WERI-Rb-1 (cell line): ENCODE data around the gene ADAMTSL2.

Experiments used
- DNase-seq: peaks from one replicate; pipeline ENCODE4 v3.0.0-alpha.2; 2020
- H3K27ac ChIP-seq: fragments of 250-450 bp; sonication (Bioruptor Pico); 2 replicates; pipeline ENCODE4 v1.5.1; 2020; ENCODE audit warnings: mild to moderate bottlenecking, moderate library complexity
- H3K27me3 ChIP-seq: fragments of 250-450 bp; sonication (Bioruptor Pico); 2 replicates; pipeline ENCODE4 v1.5.1; 2021; ENCODE audit warnings: mild to moderate bottlenecking, low read depth, moderate library complexity; ENCODE audit not compliant: insufficient read depth, severe bottlenecking
- H3K36me3 ChIP-seq: fragments of 250-450 bp; sonication (Bioruptor Pico); 2 replicates; pipeline ENCODE4 v1.5.1; 2020; ENCODE audit warnings: mild to moderate bottlenecking, moderate library complexity
- H3K4me3 ChIP-seq: 2 replicates; pipeline ENCODE4 v1.5.1; 2011; ENCODE audit warnings: low read depth, mild to moderate bottlenecking, control low read depth, low read length
- H3K9me3 ChIP-seq: fragments of 250-450 bp; sonication (Bioruptor Pico); 2 replicates; pipeline ENCODE4 v1.5.1; 2021; ENCODE audit warnings: mild to moderate bottlenecking, moderate library complexity; ENCODE audit not compliant: severe bottlenecking
- TF ChIP-seq, protein P1 (sequence below): IDR thresholded peaks from 2 replicates; pipeline ENCODE4 v1.5.1; 2011; ENCODE audit warnings: low read depth, mild to moderate bottlenecking, control low read depth, inconsistent platforms, low read length

ADAMTSL2 gene

DNA sequence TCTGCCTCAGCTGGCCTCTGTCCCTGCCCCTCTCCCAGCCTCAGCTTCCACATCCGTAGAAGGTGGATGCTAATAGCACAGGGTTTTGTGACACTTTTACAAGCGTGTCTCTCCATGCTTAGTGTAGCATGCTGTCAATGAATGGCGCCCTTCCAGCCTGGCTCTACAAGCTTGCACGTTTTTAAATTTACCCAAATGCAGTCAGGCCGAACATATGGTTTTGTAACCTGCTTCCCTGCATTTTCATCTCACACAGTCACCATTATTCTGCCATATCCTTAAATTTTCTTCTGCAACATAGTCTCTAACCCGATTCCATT, 45.9 kb downstream of the ADAMTSL2 start:
- no peak overlapping the region for H3K27ac ChIP-seq
- TF ChIP-seq, protein P1, sequence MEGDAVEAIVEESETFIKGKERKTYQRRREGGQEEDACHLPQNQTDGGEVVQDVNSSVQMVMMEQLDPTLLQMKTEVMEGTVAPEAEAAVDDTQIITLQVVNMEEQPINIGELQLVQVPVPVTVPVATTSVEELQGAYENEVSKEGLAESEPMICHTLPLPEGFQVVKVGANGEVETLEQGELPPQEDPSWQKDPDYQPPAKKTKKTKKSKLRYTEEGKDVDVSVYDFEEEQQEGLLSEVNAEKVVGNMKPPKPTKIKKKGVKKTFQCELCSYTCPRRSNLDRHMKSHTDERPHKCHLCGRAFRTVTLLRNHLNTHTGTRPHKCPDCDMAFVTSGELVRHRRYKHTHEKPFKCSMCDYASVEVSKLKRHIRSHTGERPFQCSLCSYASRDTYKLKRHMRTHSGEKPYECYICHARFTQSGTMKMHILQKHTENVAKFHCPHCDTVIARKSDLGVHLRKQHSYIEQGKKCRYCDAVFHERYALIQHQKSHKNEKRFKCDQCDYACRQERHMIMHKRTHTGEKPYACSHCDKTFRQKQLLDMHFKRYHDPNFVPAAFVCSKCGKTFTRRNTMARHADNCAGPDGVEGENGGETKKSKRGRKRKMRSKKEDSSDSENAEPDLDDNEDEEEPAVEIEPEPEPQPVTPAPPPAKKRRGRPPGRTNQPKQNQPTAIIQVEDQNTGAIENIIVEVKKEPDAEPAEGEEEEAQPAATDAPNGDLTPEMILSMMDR, result no peak
- no peak for DNase-seq
- H3K9me3 ChIP-seq, result no peaks in the 10 kb centered on the region
- no peaks in the 10 kb centered on the region for H3K36me3 ChIP-seq
- H3K4me3 ChIP-seq, result no peak overlapping the region
- no peaks in the 10 kb centered on the region for H3K27me3 ChIP-seq

DNA sequence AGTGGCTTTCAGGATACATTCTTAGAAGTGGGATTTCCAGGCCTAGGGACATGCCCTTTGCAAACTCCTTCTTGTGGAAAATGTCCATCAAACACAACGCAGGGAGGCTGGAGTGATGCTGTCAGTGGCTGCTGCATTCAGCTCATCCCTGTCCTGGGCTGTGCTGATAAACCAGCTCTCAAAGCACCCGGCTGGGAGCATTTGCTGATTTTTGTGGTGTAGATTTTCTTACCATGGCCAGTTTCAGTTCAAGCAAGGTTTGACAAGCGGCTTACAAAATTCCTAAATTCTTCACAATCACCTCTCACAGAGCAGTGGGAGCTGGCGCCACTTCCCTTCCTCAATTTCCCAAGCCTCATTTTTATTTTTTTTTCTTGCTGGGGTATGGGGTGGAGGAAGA, 46.5 kb downstream of the ADAMTSL2 start:
- no peak overlapping the region for H3K27ac ChIP-seq
- H3K9me3 ChIP-seq, result no peaks in the 10 kb centered on the region
- H3K36me3 ChIP-seq, result no peaks in the 10 kb centered on the region
- H3K27me3 ChIP-seq, result no peaks in the 10 kb centered on the region
- TF ChIP-seq, protein P1, result no peak
- H3K4me3 ChIP-seq, result no peak overlapping the region
- DNase-seq, result no peak

DNA sequence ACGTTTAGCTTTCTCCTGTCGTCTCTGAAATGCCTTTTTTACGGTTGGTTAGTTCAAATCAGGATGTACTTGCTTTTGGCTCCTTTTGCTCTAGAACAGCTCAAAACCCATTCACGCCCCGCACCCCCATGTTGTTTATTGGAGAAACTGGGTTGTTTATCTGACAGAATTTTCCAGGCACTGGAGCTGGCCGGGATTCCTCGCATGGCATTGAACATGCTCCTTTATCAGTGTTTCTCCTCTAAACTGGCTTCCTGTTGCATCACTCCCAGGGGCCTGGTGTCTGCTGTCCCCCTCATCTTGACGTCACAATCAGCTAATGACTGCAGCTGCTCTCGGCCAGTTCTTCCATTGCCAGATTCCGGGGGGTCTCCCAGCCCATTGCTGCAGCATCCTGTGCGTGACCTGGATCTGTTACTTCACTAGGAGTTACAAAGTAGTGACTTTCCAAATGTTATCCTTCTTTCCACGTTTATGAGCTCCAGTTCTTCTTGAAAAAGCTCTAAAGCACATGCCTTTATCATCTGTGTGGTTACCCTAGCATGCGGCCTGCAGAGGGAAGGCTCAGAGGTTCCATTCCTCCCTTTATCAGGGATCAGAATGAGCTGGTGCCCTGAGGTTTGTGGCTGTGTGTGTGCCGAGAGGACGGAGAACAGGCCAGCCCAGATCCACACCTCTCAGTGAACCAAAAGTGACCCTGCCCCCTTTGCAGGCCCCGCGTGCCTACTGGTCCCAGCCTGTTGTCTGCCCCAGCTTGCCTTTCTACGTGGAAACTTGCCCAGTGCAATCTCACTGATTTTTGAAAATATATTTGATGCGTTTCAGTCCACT, 47.2 kb downstream of the ADAMTSL2 start:
- Histone ChIP-seq H3K27ac (no peak overlapping the region), H3K36me3 (no peaks in the 10 kb centered on the region), H3K9me3 (no peaks in the 10 kb centered on the region), H3K4me3 (no peak overlapping the region), H3K27me3 (no peaks in the 10 kb centered on the region)
- TF ChIP-seq, protein P1, result no peak
- no peak for DNase-seq

DNA sequence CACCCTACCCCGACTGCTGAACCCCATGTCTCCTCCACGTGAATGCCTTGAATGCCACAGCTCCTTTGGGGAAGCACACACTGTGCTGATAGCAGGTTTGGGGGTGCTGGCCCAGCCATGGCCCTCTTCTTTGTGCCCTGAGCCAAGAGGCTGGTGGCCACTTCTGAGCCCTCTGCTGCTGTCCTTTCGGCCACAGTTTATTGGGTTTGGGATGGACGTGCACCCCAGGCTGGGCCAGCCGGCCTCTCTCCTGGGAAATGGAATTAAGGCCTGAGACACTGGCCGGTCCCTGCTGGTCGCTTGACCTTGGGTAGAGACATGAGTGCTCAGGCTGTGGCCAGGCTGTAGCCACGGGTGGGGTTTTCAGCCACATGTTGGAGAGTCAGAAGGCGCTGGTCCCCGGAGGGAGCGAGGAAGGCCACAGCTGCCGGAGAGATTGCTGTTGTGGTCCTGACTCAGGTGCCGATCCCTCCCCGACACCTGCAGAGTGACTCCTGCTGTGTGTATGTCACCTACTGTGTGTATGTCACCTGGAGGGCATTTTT, 48.1 kb downstream of the ADAMTSL2 start:
- TF ChIP-seq, protein P1, result no peak
- DNase-seq, result no peak
- no peaks in the 10 kb centered on the region for H3K27me3 ChIP-seq
- H3K27ac ChIP-seq, result no peak overlapping the region
- no peak overlapping the region for H3K4me3 ChIP-seq
- no peaks in the 10 kb centered on the region for H3K36me3 ChIP-seq
- H3K9me3 ChIP-seq, result no peaks in the 10 kb centered on the region

DNA sequence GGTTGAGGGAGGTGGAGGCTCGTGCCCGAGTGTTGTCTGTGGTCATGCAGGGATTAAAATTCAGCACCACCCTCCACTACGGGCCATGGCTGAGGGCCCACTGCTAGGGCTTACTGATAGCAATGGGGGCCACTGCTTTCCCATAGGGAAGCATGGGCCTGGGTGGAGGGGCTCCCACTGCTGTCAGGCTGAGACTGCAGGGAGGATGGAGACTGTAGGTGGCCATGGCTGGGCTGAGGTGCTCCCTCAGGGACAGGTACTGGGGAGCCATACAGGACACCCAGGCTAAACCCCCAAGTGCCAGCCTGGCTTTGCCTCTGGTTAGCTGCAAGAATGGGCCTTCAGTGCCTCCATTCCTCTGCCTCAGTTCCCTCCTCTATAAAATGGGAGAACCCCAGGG, 48.6 kb downstream of the ADAMTSL2 start:
- DNase-seq, result no peak
- peaks cover 1% of the 10 kb centered on the region for H3K9me3 ChIP-seq
- TF ChIP-seq, protein P1, result no peak
- no peaks in the 10 kb centered on the region for H3K27me3 ChIP-seq
- no peak overlapping the region for H3K27ac ChIP-seq
- H3K4me3 ChIP-seq, result no peak overlapping the region
- no peaks in the 10 kb centered on the region for H3K36me3 ChIP-seq
